Parathyroid adenoma (tissue), 2 donors: Measurements from ENCODE around the gene TULP4.

Source experiments
- H2AFZ ChIP-seq: fragments of 300-600 bp; sonication (generic); one replicate; pipeline ENCODE4 v1.7.0; 2017; ENCODE audit warnings: antibody characterized with exemption, mild to moderate bottlenecking
- H3K27ac ChIP-seq: fragments of 300-600 bp; sonication (generic); one replicate; pipeline ENCODE4 v1.7.0; 2017
- H3K27me3 ChIP-seq: fragments of 300-600 bp; sonication (generic); one replicate; pipeline ENCODE4 v1.7.0; 2017; ENCODE audit warnings: low read length; ENCODE audit not compliant: control insufficient read depth, insufficient read depth
- H3K36me3 ChIP-seq: fragments of 300-600 bp; sonication (generic); one replicate; pipeline ENCODE4 v1.7.0; 2017; ENCODE audit warnings: low read length; ENCODE audit not compliant: control insufficient read depth, insufficient read depth
- H3K4me1 ChIP-seq: fragments of 300-600 bp; sonication (generic); one replicate; pipeline ENCODE4 v1.7.0; 2017; ENCODE audit warnings: control low read depth
- H3K4me2 ChIP-seq: fragments of 300-600 bp; sonication (generic); one replicate; pipeline ENCODE4 v1.7.0; 2017; ENCODE audit warnings: low read length
- H3K4me3 ChIP-seq: fragments of 300-600 bp; sonication (generic); one replicate; pipeline ENCODE4 v1.7.0; 2017; ENCODE audit warnings: low read depth, low read length
- H3K79me2 ChIP-seq: fragments of 300-600 bp; sonication (generic); one replicate; pipeline ENCODE4 v1.7.0; 2017; ENCODE audit warnings: control low read depth
- H3K9ac ChIP-seq: fragments of 300-600 bp; sonication (generic); one replicate; pipeline ENCODE4 v1.7.0; 2017; ENCODE audit warnings: mild to moderate bottlenecking
- H3K9me3 ChIP-seq: fragments of 300-600 bp; sonication (generic); one replicate; pipeline ENCODE4 v1.7.0; 2017; ENCODE audit warnings: low read length; ENCODE audit not compliant: control insufficient read depth
- CTCF ChIP-seq: fragments of 300-600 bp; sonication (generic); IDR thresholded peaks from one replicate; pipeline ENCODE4 v1.7.0; 2017; ENCODE audit warnings: antibody characterized with exemption, mild to moderate bottlenecking
- donor health status: primary hyperparathyroidism.

Gene TULP4

GRCh38 chr6:158413814-158414565 is 101.7 kb downstream of the TULP4 start:
- no peaks in the 10 kb centered on the region for H3K4me1 ChIP-seq
- no peaks in the 10 kb centered on the region for H3K36me3 ChIP-seq
- H2AFZ ChIP-seq: no peak overlapping the region
- no peak overlapping the region for H3K4me3 ChIP-seq
- no peak overlapping the region for H3K4me2 ChIP-seq
- H3K9me3 ChIP-seq: no peaks in the 10 kb centered on the region
- H3K27ac ChIP-seq: no peak overlapping the region
- H3K9ac ChIP-seq: no peak overlapping the region
- TF ChIP-seq CTCF: no peak
- H3K79me2 ChIP-seq: peaks cover 4% of the 10 kb centered on the region
- no peaks in the 10 kb centered on the region for H3K27me3 ChIP-seq

GRCh38 chr6:158414851-158415262 is 102.6 kb downstream of the TULP4 start:
- Histone ChIP-seq H3K9me3 (no peaks in the 10 kb centered on the region), H3K27ac (no peak overlapping the region), H3K4me1 (no peaks in the 10 kb centered on the region), H3K9ac (no peak overlapping the region), H2AFZ (no peak overlapping the region), H3K4me3 (no peak overlapping the region), H3K36me3 (no peaks in the 10 kb centered on the region), H3K4me2 (no peak overlapping the region), H3K27me3 (no peaks in the 10 kb centered on the region), H3K79me2 (no peaks in the 10 kb centered on the region)
- TF ChIP-seq CTCF: no peak

- H3K9me3 ChIP-seq: no peaks in the 10 kb centered on the region
- H3K4me2 ChIP-seq: no peak overlapping the region
- no peak overlapping the region for H3K27ac ChIP-seq
- no peaks in the 10 kb centered on the region for H3K4me1 ChIP-seq
- H3K36me3 ChIP-seq: no peaks in the 10 kb centered on the region
- no peak overlapping the region for H2AFZ ChIP-seq
- H3K4me3 ChIP-seq: no peak overlapping the region
- no peak for TF ChIP-seq CTCF
- no peaks in the 10 kb centered on the region for H3K27me3 ChIP-seq
- H3K79me2 ChIP-seq: no peaks in the 10 kb centered on the region
- no peak overlapping the region for H3K9ac ChIP-seq
These were observed 103.4 kb downstream of the TULP4 start for GRCh38 chr6:158415666-158416065.

- Histone ChIP-seq H3K27me3 (no peaks in the 10 kb centered on the region), H3K9ac (no peak overlapping the region), H3K9me3 (no peaks in the 10 kb centered on the region), H3K79me2 (no peaks in the 10 kb centered on the region), H3K36me3 (no peaks in the 10 kb centered on the region), H3K27ac (no peak overlapping the region), H3K4me3 (no peak overlapping the region), H3K4me2 (no peak overlapping the region), H2AFZ (no peak overlapping the region), H3K4me1 (no peaks in the 10 kb centered on the region)
- no peak for TF ChIP-seq CTCF
These were observed 104.9 kb downstream of the TULP4 start for GRCh38 chr6:158416883-158417759.
